Sigmoid colon (tissue), 4 donors: ENCODE measurements around the gene FAM186B.

Experiments
- CTCF ChIP-seq, 4 experiments: fragments of 450-650 bp in 3 of 4; fragments of 200-600 bp in 1 of 4; IDR thresholded peaks; one replicate each; pipeline ENCODE4 v1.5.1; 2016 to 2019; ENCODE audit warnings: antibody characterized with exemption in 4 of 4, mild to moderate bottlenecking in 3 of 4, moderate library complexity in 2 of 4
- EP300 ChIP-seq, 4 donors: sonication (generic); formaldehyde crosslinking; IDR thresholded peaks; one replicate each; pipeline ENCODE4 v1.6.1; 2017; ENCODE audit warnings: antibody characterized with exemption in 4 of 4
- POLR2A ChIP-seq, 2 donors: fragments of 450-650 bp; IDR thresholded peaks; one replicate each; pipeline ENCODE4 v1.6.1; 2016; ENCODE audit warnings: antibody characterized with exemption in 2 of 2, mild to moderate bottlenecking in 2 of 2, moderate library complexity in 2 of 2

GRCh38 chr12:49626836-49627235, 21.4 kb upstream of the FAM186B start:
- no peak for TF ChIP-seq POLR2A (IDR thresholded peaks at IDR 0.05)
- no peak for TF ChIP-seq EP300 (IDR thresholded peaks at IDR 0.05)
- TF ChIP-seq CTCF (IDR thresholded peaks at IDR 0.05) = no peak
